ENCODE results near the gene PRR7. TPM values are rescaled to one million over a fixed set of nuclear protein-coding genes. Genes with fewer than 3 reads are reported as not detected.
A peak's percentile ranks its signal among the peaks of the same experiment; 100 is the strongest.

The PRR7 gene
- total and polyA plus RNA-seq, 8 donors = 0.61 to 3.7 (median 1.1) TPM; not detected in 4

DNA sequence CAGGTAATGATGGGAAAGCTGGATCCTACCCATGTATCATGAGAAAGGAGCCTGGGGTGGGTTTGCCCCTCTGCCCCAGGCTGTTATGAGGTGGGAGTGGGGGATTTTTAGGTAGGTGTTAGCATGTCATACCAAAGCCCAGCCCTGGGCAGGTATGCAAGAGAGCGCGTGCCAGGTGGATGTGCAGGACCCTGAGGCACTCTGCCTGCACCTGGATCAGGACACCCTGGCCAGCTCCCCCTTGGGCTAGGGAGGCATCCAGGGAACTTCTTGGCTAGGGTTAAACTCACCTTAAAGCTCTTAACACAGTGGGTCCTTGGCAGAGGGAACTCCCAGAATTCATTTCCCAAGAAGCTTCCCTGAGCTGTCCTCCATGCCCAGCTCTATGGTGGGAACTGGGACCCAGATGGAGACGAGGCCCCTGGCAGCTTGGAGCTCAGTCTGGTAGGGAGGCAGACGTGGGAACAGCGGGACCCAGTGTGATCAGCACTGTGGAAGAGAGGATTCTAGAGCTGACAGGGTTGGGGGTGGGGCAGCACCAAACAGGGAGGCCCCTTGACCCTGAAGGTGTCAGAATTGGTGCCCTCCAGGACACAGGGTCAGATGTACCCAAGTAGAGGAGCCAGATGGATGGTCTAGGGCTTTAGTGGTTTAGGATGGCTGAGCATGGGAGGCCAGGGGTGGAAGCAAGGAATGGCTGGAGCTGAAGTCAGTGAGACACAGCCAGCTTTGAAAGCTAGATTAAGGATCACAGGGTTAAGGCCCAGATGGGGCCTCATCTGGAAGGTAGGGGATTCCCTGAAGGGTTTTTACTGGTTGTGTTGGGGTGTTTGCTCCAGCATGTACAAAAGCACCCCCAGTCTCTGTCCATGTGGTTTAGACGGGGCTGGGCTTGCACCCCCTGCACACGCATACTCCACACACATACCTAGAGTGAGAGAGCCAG, 2.2 kb upstream of the PRR7 start:
- peaks cover 17 to 36% (median 34%) of the 10 kb centered on the region in 4 donors for H3K36me3 ChIP-seq
- WGBS, 5 donors = 60 to 75% (median 63%) methylated on average over 6 to 7 of the region's 7 CpGs
- H3K27me3 ChIP-seq = peaks cover 0 to 27% (median 12%) of the 10 kb centered on the region in 3 donors
- intact Hi-C loops (cut with DNase I; ENCODE audit: low total_unique reads) = no loop called here
- H3K27ac ChIP-seq = no peak overlapping the region
- no peaks in the 10 kb centered on the region for H3K9me3 ChIP-seq
- H3K4me3 ChIP-seq = no peak overlapping the region
- peaks cover 23 to 34% (median 27%) of the 10 kb centered on the region in 4 donors for H3K4me1 ChIP-seq
- DNase-seq = no peak
- TF ChIP-seq POLR2A (IDR thresholded peaks at IDR 0.05) (no peak), POLR2AphosphoS5 (IDR thresholded peaks at IDR 0.05) (no peak)

DNA sequence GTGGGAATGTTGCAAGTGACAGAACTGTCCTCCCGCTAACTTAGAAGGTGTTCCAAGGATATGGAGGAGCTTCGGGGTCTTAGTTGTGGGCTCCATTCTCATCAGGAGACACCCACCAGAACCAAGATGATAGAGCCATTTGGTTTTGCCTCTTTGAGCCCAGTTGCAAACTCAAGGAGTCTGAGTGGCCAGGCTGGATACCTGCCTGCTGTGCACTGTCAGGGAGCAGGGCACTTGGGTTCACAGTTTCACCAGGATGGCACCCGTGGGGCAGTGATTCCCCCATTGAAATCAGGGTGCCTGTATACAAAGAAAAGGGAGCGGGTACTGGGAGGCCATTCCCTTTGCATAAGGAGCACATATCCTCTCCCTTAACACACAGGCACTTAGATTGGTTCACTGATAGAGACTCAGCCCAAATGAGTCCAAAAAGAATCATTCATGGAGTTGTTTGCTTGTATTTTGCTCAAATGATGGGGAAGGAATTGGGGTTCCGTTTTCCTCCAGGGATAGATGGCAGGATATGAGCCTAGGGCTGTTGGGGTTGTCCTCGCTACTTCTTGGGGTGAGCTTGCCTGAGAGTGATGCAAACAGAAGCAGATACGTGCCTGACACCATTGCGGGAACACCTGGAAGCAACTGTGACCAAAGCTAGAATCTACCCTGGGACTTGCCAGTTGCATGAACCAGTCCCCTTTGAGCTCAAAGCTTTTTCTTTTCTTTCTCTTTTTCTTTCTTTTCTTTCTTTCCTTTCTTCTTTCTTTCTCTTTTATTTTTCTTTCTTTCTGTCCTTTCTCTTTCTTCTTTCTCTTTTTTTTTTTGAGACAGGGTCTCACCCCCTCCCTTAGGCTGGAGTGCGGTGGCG, 1.3 kb upstream of the PRR7 start:
- peaks cover 0 to 36% (median 12%) of the 10 kb centered on the region in 3 donors for H3K27me3 ChIP-seq

DNA sequence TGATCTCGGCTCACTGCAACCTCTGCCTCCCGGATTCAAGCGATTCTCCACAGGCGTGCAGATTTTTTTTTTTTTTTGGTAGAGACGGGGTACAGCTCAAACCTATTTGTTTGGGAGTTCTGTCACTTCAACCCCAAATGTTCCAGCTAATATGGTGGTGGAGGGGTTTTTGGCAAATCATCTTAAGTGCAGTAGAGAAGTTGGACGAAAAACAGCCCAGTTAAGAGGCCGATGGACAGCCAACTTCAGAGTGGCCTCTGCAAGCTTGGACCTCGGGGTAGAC, 756 bp upstream of the PRR7 start:
- TF ChIP-seq POLR2A (IDR thresholded peaks at IDR 0.05) (no peak), EP300 (IDR thresholded peaks at IDR 0.05) (no peak), POLR2AphosphoS5 (IDR thresholded peaks at IDR 0.05) (no peak)
- TF ChIP-seq, protein P1, sequence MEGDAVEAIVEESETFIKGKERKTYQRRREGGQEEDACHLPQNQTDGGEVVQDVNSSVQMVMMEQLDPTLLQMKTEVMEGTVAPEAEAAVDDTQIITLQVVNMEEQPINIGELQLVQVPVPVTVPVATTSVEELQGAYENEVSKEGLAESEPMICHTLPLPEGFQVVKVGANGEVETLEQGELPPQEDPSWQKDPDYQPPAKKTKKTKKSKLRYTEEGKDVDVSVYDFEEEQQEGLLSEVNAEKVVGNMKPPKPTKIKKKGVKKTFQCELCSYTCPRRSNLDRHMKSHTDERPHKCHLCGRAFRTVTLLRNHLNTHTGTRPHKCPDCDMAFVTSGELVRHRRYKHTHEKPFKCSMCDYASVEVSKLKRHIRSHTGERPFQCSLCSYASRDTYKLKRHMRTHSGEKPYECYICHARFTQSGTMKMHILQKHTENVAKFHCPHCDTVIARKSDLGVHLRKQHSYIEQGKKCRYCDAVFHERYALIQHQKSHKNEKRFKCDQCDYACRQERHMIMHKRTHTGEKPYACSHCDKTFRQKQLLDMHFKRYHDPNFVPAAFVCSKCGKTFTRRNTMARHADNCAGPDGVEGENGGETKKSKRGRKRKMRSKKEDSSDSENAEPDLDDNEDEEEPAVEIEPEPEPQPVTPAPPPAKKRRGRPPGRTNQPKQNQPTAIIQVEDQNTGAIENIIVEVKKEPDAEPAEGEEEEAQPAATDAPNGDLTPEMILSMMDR (IDR thresholded peaks at IDR 0.05) = no peak
- H3K4me1 ChIP-seq = peaks cover 23 to 34% (median 27%) of the 10 kb centered on the region in 4 donors
- peaks cover 11 to 21% (median 21%) of the 10 kb centered on the region in 4 donors for H3K36me3 ChIP-seq
- H3K27me3 ChIP-seq = peaks cover 0 to 42% (median 12%) of the 10 kb centered on the region in 3 donors
- intact Hi-C loops (cut with DNase I; ENCODE audit: low total_unique reads) = no loop called here
- peak overlapping the region; percentile 58 to 75 (median 70) for H3K4me3 ChIP-seq
- DNase-seq = no peak
- H3K9me3 ChIP-seq = no peaks in the 10 kb centered on the region
- H3K27ac ChIP-seq = peak overlapping the region in 3 of 5 donors; percentile 34 to 73 (median 66)
- 4 to 7% (median 5%) methylated on average over 8 of the region's 8 CpGs for WGBS, 5 donors

More for the DNA sequence above, 1.3 kb upstream of the PRR7 start:
- Histone ChIP-seq H3K4me3 (no peak overlapping the region), H3K27ac (no peak overlapping the region), H3K36me3 (peaks cover 16 to 27% (median 26%) of the 10 kb centered on the region in 4 donors), H3K9me3 (no peaks in the 10 kb centered on the region), H3K4me1 (peaks cover 23 to 34% (median 27%) of the 10 kb centered on the region in 4 donors)
- intact Hi-C loops (cut with DNase I; ENCODE audit: low total_unique reads) = no loop called here
- WGBS, 5 donors = 41 to 44% (median 43%) methylated on average over 9 to 10 of the region's 10 CpGs
- DNase-seq = no peak
- TF ChIP-seq, protein P1 (IDR thresholded peaks at IDR 0.05) = no peak
- no peak for TF ChIP-seq EP300 (IDR thresholded peaks at IDR 0.05)
- no peak for TF ChIP-seq POLR2A (IDR thresholded peaks at IDR 0.05)
- no peak for TF ChIP-seq POLR2AphosphoS5 (IDR thresholded peaks at IDR 0.05)

DNA sequence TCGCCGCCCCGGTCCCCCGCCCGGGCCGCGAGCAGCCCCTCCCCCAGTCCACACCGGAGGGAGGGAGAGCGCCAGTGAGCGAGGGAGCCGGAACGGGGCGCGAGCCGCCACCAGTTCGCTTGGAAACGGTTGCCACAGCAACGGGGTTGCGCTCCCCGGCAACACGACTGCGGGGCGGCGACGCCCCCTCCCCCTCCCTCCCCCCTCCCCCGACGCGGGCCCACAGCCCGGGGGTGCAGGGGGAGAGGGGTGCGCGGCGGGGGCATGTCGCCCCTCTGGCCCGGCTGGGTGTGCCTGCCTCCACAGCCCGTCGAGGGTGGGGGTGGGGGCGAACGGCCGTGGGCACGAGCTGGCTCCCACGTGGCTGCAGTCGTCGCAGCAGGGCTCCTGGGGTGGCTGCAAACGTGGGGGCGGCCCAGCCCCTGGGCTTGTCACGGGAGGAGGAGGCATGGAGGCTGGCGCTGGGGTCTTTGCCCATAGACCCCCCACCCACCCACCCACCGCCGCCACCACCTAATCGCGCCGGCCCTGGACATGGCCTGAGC, 524 bp downstream of the PRR7 start:
- TF ChIP-seq POLR2AphosphoS5 (IDR thresholded peaks at IDR 0.05) (no peak), EP300 (IDR thresholded peaks at IDR 0.05) (no peak), POLR2A (IDR thresholded peaks at IDR 0.05) (no peak)
- TF ChIP-seq, protein P1 (IDR thresholded peaks at IDR 0.05) = no peak
- Histone ChIP-seq H3K9me3 (no peaks in the 10 kb centered on the region), H3K4me1 (peaks cover 23 to 34% (median 27%) of the 10 kb centered on the region in 4 donors), H3K4me3 (peak overlapping the region; percentile 58 to 75 (median 70)), H3K27me3 (peaks cover 0 to 43% (median 12%) of the 10 kb centered on the region in 3 donors), H3K27ac (peak overlapping the region in 4 of 5 donors; percentile 32 to 73 (median 56)), H3K36me3 (peaks cover 0 to 8% (median 8%) of the 10 kb centered on the region in 4 donors)
- peak; percentile 46 to 91 for DNase-seq
- WGBS, 5 donors = 0 to 4% (median 1%) methylated on average over 3 to 50 of the region's 52 CpGs
- intact Hi-C loops (cut with DNase I; ENCODE audit: low total_unique reads) = no loop called here
